Fibroblast of pulmonary artery (primary cell): ENCODE data around the gene LRRK1.
A peak's percentile ranks its signal among the peaks of the same experiment; 100 is the strongest.

Experiments
- DNase-seq: peaks from one replicate; pipeline ENCODE4 v3.0.0-alpha.2; 2010; ENCODE audit warnings: low read depth
- H3K4me3 ChIP-seq: replicated peaks from 2 replicates; pipeline ENCODE4 v1.5.1; 2011; ENCODE audit warnings: low read depth, mild to moderate bottlenecking, control low read depth, low read length, moderate library complexity
- CTCF ChIP-seq: IDR thresholded peaks from 2 replicates; pipeline ENCODE4 v1.5.1; 2011; ENCODE audit warnings: mild to moderate bottlenecking, control low read depth, low read length, inconsistent platforms; ENCODE audit errors: missing control alignments

LRRK1 gene

GRCh38 chr15:100902436-100903167, 16.6 kb upstream of the LRRK1 start:
- no peak for TF ChIP-seq CTCF
- peak overlapping the region; percentile 14 for H3K4me3 ChIP-seq
- peak; percentile 97 for DNase-seq

DNA sequence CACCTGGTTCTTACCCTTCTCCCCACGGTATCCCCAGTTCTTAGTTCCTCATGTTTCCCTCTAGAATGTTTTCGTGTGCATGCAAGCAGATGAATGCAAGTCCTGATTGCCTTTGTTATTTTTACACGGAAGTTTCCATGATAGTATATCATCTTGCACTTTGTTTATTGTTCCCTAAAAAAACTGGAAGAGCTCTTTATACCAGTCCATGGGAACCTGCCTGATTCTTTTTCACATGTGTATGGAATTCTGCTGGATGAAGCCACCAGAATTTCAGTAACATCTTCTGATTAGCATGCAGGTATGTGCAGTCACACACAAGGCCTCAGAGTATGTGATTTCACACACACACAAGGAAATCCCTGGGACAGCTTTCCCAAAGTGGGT, 16.0 kb upstream of the LRRK1 start:
- no peak for DNase-seq
- H3K4me3 ChIP-seq = no peak overlapping the region
- TF ChIP-seq CTCF = no peak

DNA sequence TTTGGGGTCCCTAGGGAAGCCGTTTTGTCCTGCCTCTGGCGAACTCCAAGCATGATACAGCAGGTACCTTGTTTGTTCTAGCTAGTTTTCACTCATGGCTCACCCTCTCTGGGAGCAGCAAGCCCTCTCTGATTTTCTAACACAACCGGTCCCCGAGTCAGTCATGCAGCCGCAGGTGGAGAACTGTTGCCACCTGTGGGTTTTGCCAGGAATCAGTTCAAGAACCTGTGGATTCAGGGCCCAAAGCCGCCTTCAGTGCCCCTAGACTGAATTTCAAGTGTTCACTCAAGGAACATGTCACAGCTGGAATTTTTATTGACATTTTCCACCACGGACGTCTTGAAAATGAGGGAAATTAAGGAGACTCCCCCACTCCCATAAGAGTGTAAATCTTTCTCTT, 13.3 kb upstream of the LRRK1 start:
- DNase-seq = no peak
- TF ChIP-seq CTCF = no peak
- no peak overlapping the region for H3K4me3 ChIP-seq

- no peak overlapping the region for H3K4me3 ChIP-seq
- TF ChIP-seq CTCF = no peak
- DNase-seq = no peak
These were observed 10.7 kb upstream of the LRRK1 start for GRCh38 chr15:100908466-100908865.

DNA sequence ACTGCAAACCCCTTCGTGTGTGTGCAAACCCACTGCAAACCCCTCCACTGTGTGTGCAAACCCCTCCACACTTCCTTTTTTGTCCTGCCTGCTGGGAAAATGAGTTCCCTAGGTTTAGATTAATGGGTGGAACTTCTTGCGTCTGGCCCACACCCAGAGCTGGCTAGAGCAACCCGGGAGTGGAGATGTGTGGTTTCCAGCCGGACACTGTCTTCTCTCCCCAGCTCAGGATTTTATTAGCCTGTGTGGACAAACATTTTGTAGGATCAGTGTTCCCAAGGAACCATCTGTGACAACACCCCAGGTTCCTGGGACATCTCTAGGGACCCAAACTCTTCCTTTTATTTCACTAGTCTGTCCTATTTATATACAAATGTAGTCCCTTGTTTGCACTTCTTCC, 9.6 kb upstream of the LRRK1 start:
- H3K4me3 ChIP-seq = no peak overlapping the region
- no peak for TF ChIP-seq CTCF
- DNase-seq = no peak

GRCh38 chr15:100909989-100910955, 8.9 kb upstream of the LRRK1 start:
- no peak for DNase-seq
- H3K4me3 ChIP-seq = no peak overlapping the region
- peak; percentile 26 for TF ChIP-seq CTCF
